Prostate gland (tissue), 2 donors: ENCODE results near the gene LSM4.

Experiments used
- POLR2A ChIP-seq: fragments of 450-650 bp; IDR thresholded peaks from one replicate; pipeline ENCODE4 v1.6.1; 2016; ENCODE audit warnings: antibody characterized with exemption, mild to moderate bottlenecking
- TF ChIP-seq, protein P1 (sequence below), 4 experiments: fragments of 200-600 bp in 2 of 4; fragments of 450-650 bp in 2 of 4; sonication (generic) in 2 of 4; IDR thresholded peaks; 1 replicate in 3 of 4; 2 replicates in 1 of 4; pipeline ENCODE4 v1.5.1; 2016 to 2019; ENCODE audit warnings: antibody characterized with exemption in 4 of 4, mild to moderate bottlenecking in 2 of 4, moderate library complexity in 2 of 4

- TF ChIP-seq, protein P1, sequence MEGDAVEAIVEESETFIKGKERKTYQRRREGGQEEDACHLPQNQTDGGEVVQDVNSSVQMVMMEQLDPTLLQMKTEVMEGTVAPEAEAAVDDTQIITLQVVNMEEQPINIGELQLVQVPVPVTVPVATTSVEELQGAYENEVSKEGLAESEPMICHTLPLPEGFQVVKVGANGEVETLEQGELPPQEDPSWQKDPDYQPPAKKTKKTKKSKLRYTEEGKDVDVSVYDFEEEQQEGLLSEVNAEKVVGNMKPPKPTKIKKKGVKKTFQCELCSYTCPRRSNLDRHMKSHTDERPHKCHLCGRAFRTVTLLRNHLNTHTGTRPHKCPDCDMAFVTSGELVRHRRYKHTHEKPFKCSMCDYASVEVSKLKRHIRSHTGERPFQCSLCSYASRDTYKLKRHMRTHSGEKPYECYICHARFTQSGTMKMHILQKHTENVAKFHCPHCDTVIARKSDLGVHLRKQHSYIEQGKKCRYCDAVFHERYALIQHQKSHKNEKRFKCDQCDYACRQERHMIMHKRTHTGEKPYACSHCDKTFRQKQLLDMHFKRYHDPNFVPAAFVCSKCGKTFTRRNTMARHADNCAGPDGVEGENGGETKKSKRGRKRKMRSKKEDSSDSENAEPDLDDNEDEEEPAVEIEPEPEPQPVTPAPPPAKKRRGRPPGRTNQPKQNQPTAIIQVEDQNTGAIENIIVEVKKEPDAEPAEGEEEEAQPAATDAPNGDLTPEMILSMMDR (IDR thresholded peaks at IDR 0.05): no peak
- TF ChIP-seq POLR2A: no peak
Observed at GRCh38 chr19:18321734-18322102, 1.2 kb downstream of the LSM4 start.
